HepG2 (cell line): ENCODE results near the gene RAB3D. TPM values are rescaled to one million over a fixed set of nuclear protein-coding genes. Genes with fewer than 3 reads are reported as not detected.

ENCODE experiments used
- GABPA ChIP-seq, 2 experiments: IDR thresholded peaks; 2 replicates each; pipeline ENCODE4 v1.6.1; 2011 to 2016; ENCODE audit warnings: low read depth in 2 of 2, low read length in 1 of 2, missing biosample characterization in 1 of 2, missing genetic modification characterization in 1 of 2
- GPN1 ChIP-seq: sonication (generic); formaldehyde crosslinking; IDR thresholded peaks from 2 replicates; pipeline ENCODE4 v1.5.1; 2020; ENCODE audit warnings: missing genetic modification reagents, borderline replicate concordance
- HMG20A ChIP-seq: IDR thresholded peaks from 2 replicates; pipeline ENCODE4 v1.6.1; 2016; ENCODE audit warnings: borderline replicate concordance
- HNF4G ChIP-seq, 2 experiments: sonication (generic) in 1 of 2; formaldehyde crosslinking in 1 of 2; IDR thresholded peaks; 2 replicates each; pipeline versions ENCODE4 v1.4.0 to v1.6.1; 2011 to 2020; ENCODE audit warnings: borderline replicate concordance in 2 of 2, low read depth in 2 of 2, mild to moderate bottlenecking in 2 of 2, low read length in 1 of 2, missing genetic modification reagents in 1 of 2, moderate library complexity in 1 of 2
- PHF5A ChIP-seq: IDR thresholded peaks from one replicate; pipeline ENCODE4 v1.6.1; 2018; ENCODE audit warnings: low read depth, missing genetic modification reagents; ENCODE audit not compliant: unreplicated experiment
- PLRG1 ChIP-seq: fragments of 450-650 bp; conservative IDR thresholded peaks from 2 replicates; pipeline ENCODE4 v1.6.1; 2016
- PRPF4 ChIP-seq: fragments of 200-400 bp; formaldehyde crosslinking; IDR thresholded peaks from 2 replicates; pipeline ENCODE4 v1.6.1; 2016; ENCODE audit warnings: low read length, low read depth; ENCODE audit not compliant: poor library complexity, severe bottlenecking
- RCOR2 ChIP-seq: IDR thresholded peaks from 2 replicates; pipeline ENCODE4 v1.6.1; 2016; ENCODE audit warnings: missing biosample characterization, missing genetic modification reagents
- SOX5 ChIP-seq: IDR thresholded peaks from 2 replicates; pipeline ENCODE4 v1.6.1; 2016; ENCODE audit warnings: borderline replicate concordance
- ZFP90 ChIP-seq: sonication (generic); formaldehyde crosslinking; IDR thresholded peaks from 2 replicates; pipeline ENCODE4 v1.8.0; 2022; ENCODE audit warnings: missing genetic modification reagents, mild to moderate bottlenecking, inconsistent platforms, borderline replicate concordance
- ZIK1 ChIP-seq: sonication (generic); formaldehyde crosslinking; IDR thresholded peaks from 2 replicates; pipeline ENCODE4 v1.5.0; 2020; ENCODE audit warnings: mild to moderate bottlenecking, low read depth, missing genetic modification reagents, borderline replicate concordance
- ZKSCAN1 ChIP-seq: fragments of 150-350 bp; IDR thresholded peaks from 2 replicates; pipeline ENCODE4 v1.6.1; 2014; ENCODE audit warnings: low read length
- ZNF296 ChIP-seq: sonication (generic); formaldehyde crosslinking; conservative IDR thresholded peaks from 2 replicates; pipeline ENCODE4 v1.5.0; 2020; ENCODE audit warnings: mild to moderate bottlenecking, missing genetic modification reagents
- ZNF431 ChIP-seq: sonication (generic); formaldehyde crosslinking; IDR thresholded peaks from 2 replicates; pipeline ENCODE4 v1.9.0; 2022; ENCODE audit warnings: missing genetic modification reagents, low read depth, mild to moderate bottlenecking, borderline replicate concordance
- ZNF556 ChIP-seq: sonication (generic); formaldehyde crosslinking; IDR thresholded peaks from 2 replicates; pipeline ENCODE4 v1.4.0; 2020; ENCODE audit warnings: mild to moderate bottlenecking, missing genetic modification reagents, borderline replicate concordance
- ZNF563 ChIP-seq: sonication (generic); formaldehyde crosslinking; IDR thresholded peaks from 2 replicates; pipeline ENCODE4 v1.8.0; 2022; ENCODE audit warnings: mild to moderate bottlenecking, moderate library complexity, missing genetic modification reagents
- ZNF652 ChIP-seq: IDR thresholded peaks from 2 replicates; pipeline ENCODE4 v1.6.1; 2016; ENCODE audit warnings: low read depth, borderline replicate concordance
- ZNF777 ChIP-seq: sonication (generic); formaldehyde crosslinking; IDR thresholded peaks from 2 replicates; pipeline ENCODE4 v1.4.0; 2020; ENCODE audit warnings: missing genetic modification reagents
- polyA plus RNA-seq, 8 experiments: library from polyadenylated mRNA; depleted of rRNA in 3 of 8; stranded (reverse) in 7 of 8; unstranded in 1 of 8; fragments of >200 nt; fragmentation: Illumina TruSeq in 4 of 8; extraction: Trizol in 4 of 8; gene quantifications; 2 replicates each; pipeline versions ENCODE4 v1.2.1 to v1.2.3, GENCODE V29; 2011 to 2016; ENCODE audit warnings: low read depth in 4 of 8, missing spikeins in 1 of 8, mixed read lengths in 1 of 8; ENCODE audit not compliant: insufficient read depth in 1 of 8
- total RNA-seq, 5 experiments: library from RNA; depleted of rRNA; stranded (reverse); fragments of >200 nt; fragmentation: Illumina TruSeq; extraction: Trizol; gene quantifications; 2 replicates each; pipeline ENCODE4 v1.2.3, GENCODE V29; 2016; ENCODE audit warnings: low read depth in 1 of 5
- TF ChIP-seq, protein P1 (sequence below), 2 experiments: sonication (generic) in 1 of 2; formaldehyde crosslinking in 1 of 2; IDR thresholded peaks; 2 replicates each; pipeline versions ENCODE4 v1.4.0 to v1.6.1; 2016 to 2020; ENCODE audit warnings: borderline replicate concordance in 1 of 2, low read depth in 1 of 2, mild to moderate bottlenecking in 1 of 2, missing genetic modification reagents in 1 of 2
- TF ChIP-seq, protein P2 (sequence below): sonication (generic); formaldehyde crosslinking; IDR thresholded peaks from 2 replicates; pipeline ENCODE4 v1.4.0; 2020; ENCODE audit warnings: mild to moderate bottlenecking, missing genetic modification reagents
- TF ChIP-seq, protein P3 (sequence below): sonication (generic); formaldehyde crosslinking; conservative IDR thresholded peaks from 2 replicates; pipeline ENCODE4 v1.4.0; 2020; ENCODE audit warnings: missing genetic modification reagents

The RAB3D gene
- total and polyA plus RNA-seq, 2 of the 13 experiments (the other 11 are each of a cell fraction or from before 2014, with no cell fraction given), result 2.0 to 16.1 TPM

DNA sequence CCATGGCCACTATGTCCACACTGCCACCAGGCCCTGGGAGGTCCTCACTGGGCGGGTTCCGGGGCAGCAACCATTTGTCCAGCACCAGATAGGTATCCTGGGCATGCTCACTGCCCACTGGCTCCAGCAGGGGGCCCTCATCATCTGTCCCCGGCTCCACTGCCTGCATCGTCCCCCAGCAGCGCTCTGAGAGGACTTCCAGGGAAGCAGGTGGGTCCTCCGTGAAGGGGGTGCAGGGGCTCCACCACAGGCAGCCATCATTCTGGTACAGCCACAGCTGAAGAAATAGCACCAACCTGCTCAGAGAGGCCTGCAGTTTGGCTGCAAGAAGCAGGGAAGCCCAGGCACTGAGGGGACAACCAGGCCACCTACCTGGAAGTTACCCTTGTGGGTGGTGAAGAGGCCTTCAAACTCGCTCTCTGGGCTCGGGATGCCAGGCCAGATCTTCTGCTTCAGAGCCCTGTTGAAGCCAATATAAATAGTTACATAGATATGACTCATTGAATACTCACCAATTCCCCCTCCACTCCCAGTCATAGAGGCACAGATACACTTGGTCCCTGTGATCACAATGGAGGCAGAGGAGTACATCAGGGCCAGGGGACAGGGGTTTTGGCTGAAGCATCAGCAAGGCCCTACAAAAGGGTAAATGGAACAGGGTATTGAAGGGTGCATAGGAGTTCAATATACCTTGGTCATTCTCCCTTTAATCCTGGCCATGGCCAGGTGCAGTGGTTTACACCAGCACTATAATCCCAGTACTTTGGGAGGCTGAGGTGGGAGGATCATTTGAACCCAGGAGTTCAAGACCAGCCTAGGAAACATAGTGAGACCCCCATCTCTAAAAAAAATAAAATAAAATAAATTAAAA, 39.1 kb upstream of the RAB3D start (continued):
- TF ChIP-seq ZNF296 (CRISPR knock-in tag) (no peak), ZNF556 (CRISPR knock-in tag) (no peak), SOX5 (CRISPR knock-in tag) (no peak), ZIK1 (CRISPR knock-in tag) (no peak), GABPA (IDR thresholded peaks at IDR 0.05; ENCODE audit: low read depth, low read length) (no peak), GABPA (CRISPR knock-in tag; IDR thresholded peaks at IDR 0.05; ENCODE audit: low read depth) (no peak), HNF4G (IDR thresholded peaks at IDR 0.05; ENCODE audit: borderline replicate concordance, low read depth, low read length) (no peak), HNF4G (CRISPR knock-in tag; IDR thresholded peaks at IDR 0.05; ENCODE audit: borderline replicate concordance, low read depth) (no peak), GPN1 (CRISPR knock-in tag) (no peak), PRPF4 (no peak), RCOR2 (CRISPR knock-in tag) (no peak), PHF5A (CRISPR knock-in tag) (no peak), ZKSCAN1 (no peak), ZNF563 (CRISPR knock-in tag) (no peak), ZFP90 (CRISPR knock-in tag) (no peak), ZNF777 (no peak), ZNF431 (no peak), PLRG1 (no peak), ZNF652 (CRISPR knock-in tag) (no peak), HMG20A (CRISPR knock-in tag) (no peak)
- TF ChIP-seq, protein P1, sequence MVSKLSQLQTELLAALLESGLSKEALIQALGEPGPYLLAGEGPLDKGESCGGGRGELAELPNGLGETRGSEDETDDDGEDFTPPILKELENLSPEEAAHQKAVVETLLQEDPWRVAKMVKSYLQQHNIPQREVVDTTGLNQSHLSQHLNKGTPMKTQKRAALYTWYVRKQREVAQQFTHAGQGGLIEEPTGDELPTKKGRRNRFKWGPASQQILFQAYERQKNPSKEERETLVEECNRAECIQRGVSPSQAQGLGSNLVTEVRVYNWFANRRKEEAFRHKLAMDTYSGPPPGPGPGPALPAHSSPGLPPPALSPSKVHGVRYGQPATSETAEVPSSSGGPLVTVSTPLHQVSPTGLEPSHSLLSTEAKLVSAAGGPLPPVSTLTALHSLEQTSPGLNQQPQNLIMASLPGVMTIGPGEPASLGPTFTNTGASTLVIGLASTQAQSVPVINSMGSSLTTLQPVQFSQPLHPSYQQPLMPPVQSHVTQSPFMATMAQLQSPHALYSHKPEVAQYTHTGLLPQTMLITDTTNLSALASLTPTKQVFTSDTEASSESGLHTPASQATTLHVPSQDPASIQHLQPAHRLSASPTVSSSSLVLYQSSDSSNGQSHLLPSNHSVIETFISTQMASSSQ (IDR thresholded peaks at IDR 0.05; ENCODE audit: low read depth), result no peak
- TF ChIP-seq, protein P1 (CRISPR knock-in tag; IDR thresholded peaks at IDR 0.05; ENCODE audit: borderline replicate concordance), result no peak
- TF ChIP-seq, protein P2, sequence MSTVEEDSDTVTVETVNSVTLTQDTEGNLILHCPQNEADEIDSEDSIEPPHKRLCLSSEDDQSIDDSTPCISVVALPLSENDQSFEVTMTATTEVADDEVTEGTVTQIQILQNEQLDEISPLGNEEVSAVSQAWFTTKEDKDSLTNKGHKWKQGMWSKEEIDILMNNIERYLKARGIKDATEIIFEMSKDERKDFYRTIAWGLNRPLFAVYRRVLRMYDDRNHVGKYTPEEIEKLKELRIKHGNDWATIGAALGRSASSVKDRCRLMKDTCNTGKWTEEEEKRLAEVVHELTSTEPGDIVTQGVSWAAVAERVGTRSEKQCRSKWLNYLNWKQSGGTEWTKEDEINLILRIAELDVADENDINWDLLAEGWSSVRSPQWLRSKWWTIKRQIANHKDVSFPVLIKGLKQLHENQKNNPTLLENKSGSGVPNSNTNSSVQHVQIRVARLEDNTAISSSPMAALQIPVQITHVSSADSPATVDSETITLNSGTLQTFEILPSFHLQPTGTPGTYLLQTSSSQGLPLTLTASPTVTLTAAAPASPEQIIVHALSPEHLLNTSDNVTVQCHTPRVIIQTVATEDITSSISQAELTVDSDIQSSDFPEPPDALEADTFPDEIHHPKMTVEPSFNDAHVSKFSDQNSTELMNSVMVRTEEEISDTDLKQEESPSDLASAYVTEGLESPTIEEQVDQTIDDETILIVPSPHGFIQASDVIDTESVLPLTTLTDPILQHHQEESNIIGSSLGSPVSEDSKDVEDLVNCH (CRISPR knock-in tag), result no peak
- TF ChIP-seq, protein P3, sequence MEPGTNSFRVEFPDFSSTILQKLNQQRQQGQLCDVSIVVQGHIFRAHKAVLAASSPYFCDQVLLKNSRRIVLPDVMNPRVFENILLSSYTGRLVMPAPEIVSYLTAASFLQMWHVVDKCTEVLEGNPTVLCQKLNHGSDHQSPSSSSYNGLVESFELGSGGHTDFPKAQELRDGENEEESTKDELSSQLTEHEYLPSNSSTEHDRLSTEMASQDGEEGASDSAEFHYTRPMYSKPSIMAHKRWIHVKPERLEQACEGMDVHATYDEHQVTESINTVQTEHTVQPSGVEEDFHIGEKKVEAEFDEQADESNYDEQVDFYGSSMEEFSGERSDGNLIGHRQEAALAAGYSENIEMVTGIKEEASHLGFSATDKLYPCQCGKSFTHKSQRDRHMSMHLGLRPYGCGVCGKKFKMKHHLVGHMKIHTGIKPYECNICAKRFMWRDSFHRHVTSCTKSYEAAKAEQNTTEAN (CRISPR knock-in tag), result no peak
